Motor neuron (in vitro differentiated cells): Measurements from ENCODE around the gene CD74. TPM values are rescaled to one million over a fixed set of nuclear protein-coding genes. Genes with fewer than 3 reads are reported as not detected.
A peak's percentile ranks its signal among the peaks of the same experiment; 100 is the strongest.

ENCODE experiments used
- ATAC-seq, 8 experiments: fragments of 200-7000 bp; cut with Tn5 transposase; replicated peaks in 6 of 8; 2 replicates each; pipeline ENCODE4 v1.8.0; 2021; ENCODE audit warnings: mild to moderate bottlenecking in 8 of 8, moderate library complexity in 8 of 8
- H3K27ac ChIP-seq, 2 donors: fragments of 250-450 bp; sonication (Bioruptor Pico); 2 replicates each; pipeline ENCODE4 v1.9.0; 2021; ENCODE audit warnings: antibody characterized with exemption in 2 of 2, mild to moderate bottlenecking in 2 of 2, moderate library complexity in 1 of 2
- H3K4me1 ChIP-seq, 2 donors: fragments of 250-450 bp; sonication (Bioruptor Pico); replicated peaks in 1 of 2; 2 replicates each; pipeline ENCODE4 v1.6.1; 2021; ENCODE audit warnings: antibody characterized with exemption in 2 of 2, mild to moderate bottlenecking in 2 of 2, moderate library complexity in 1 of 2
- H3K4me3 ChIP-seq, 5 donors: fragments of 250-450 bp; sonication (Bioruptor Pico); 2 replicates each; pipeline ENCODE4 v1.9.0; 2021; ENCODE audit warnings: antibody characterized with exemption in 5 of 5, mild to moderate bottlenecking in 5 of 5, moderate library complexity in 4 of 5
- WGBS, 10 experiments: fragments of 450-650 bp; shearing (Covaris generic); methylation state at CpG; one replicate each; pipeline ENCODE4 v1.0.0; 2022; 5-methylcytosine and 5-hydroxymethylcytosine counted together
- in situ Hi-C, 9 experiments: fragments of 400-800 bp; cut with MboI; loops; one replicate each; pipeline ENCODE4 v1.15.0; 2021; ENCODE audit warnings: low sequenced_read_pairs in 9 of 9, low pct_unique_long_range_greater_than_20kb in 2 of 9; ENCODE audit not compliant: unreplicated experiment in 9 of 9
- total RNA-seq, 8 experiments: library from RNA; unstranded; fragments of 300-600 nt; gene quantifications; 2 replicates each; pipeline versions ENCODE4 v1.2.3 to v1.2.4, GENCODE V29; 2022

CD74 gene
- total RNA-seq, 8 experiments from 2014 or later, result 0.36 to 3.3 (median 1.7) TPM; not detected in 1

DNA sequence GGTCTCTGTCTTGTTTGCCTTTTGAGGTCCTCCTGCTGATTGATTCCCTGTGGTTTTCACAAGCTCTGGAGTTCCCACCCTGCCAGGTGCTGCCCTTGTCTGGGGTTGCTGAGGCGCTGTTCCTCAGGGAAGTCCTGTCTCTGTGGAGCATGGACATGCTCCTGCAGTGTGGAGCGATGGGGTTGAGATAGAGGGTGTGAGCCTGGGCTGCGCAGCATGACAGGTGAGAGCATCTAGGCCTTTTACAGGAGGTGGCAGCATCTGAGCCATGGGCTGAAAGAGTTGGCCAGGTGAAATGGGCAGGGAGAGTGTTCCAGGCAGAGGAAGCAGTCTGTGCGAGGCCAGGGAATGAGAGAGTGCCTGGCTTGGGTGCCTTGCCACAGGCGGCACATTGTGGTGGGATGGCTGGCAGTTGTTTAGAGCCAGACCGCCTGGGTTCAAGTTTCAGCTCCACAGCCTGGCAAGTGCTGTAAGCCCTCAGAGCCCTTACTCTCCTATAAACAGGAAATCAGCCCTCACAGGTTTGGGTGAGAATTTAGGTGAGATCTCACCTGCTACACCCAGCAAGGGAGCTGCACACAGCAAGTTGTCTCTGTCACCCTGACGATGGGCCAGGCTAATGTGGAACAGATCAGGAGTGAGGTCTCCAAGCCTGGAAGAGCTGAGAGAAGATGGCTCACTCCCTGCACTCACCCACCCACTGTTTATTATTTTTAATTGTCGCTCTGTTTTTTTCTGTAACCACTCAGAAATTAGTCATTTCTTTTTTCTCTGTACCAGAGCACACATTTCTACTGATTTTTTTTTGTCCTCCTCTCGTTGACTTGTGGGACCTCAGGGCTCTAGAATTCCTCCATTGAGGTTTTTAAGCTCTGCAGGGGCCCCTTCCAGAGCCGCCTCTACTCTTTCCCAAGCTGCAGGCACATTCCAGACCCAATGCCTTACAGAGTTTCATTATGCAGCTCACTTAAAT is 35.6 kb downstream of the CD74 start:
- Histone ChIP-seq H3K4me1 (no peaks in the 10 kb centered on the region), H3K4me3 (no peak overlapping the region), H3K27ac (no peak overlapping the region)
- ATAC-seq, result no peak
- 43 to 100% (median 86%) methylated on average over 1 to 5 of the region's 10 CpGs for WGBS, 10 experiments
- in situ Hi-C loops, result no loop called here

DNA sequence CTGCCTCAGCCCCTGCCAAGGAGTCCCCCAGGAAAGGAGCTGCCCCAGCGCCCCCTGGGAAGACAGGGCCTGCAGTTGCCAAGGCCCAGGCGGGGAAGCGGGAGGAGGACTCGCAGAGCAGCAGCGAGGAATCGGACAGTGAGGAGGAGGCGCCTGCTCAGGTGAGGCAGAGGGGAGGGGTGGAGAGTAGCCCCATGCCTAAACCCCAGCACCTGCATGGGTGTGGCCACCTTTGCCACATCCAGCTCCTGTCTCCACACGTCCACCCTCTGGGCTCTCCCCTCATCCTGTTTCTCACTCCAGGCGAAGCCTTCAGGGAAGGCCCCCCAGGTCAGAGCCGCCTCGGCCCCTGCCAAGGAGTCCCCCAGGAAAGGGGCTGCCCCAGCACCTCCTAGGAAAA is 38.1 kb downstream of the CD74 start:
- no peak overlapping the region for H3K27ac ChIP-seq
- ATAC-seq, result no peak
- in situ Hi-C loops, result loop anchor here in 1 of 9 experiments (25.0 kb wide), 1 partner anchor 112 kb away; no protein-coding TSS in a partner anchor
- H3K4me3 ChIP-seq, result no peak overlapping the region
- H3K4me1 ChIP-seq, result no peaks in the 10 kb centered on the region
- WGBS, 10 experiments, result 80 to 100% methylated on average over 1 to 2 of the region's 11 CpGs; no CpG with 5 or more reads in 8 of the 10 experiments

GRCh38 chr5:150372639-150373038 is 40.1 kb downstream of the CD74 start:
- ATAC-seq, result no peak
- H3K27ac ChIP-seq, result no peak overlapping the region
- 94 to 100% (median 100%) methylated on average over 1 to 3 of the region's 6 CpGs; no CpG with 5 or more reads in 4 of the 10 experiments for WGBS, 10 experiments
- H3K4me3 ChIP-seq, result no peak overlapping the region
- in situ Hi-C loops, result loop anchor here in 1 of 9 experiments (25.0 kb wide), 1 partner anchor 110 kb away; no protein-coding TSS in a partner anchor
- H3K4me1 ChIP-seq, result no peaks in the 10 kb centered on the region

- 0 to 100% (median 83%) methylated on average over 1 to 2 of the region's 4 CpGs; no CpG with 5 or more reads in 4 of the 10 experiments for WGBS, 10 experiments
- Histone ChIP-seq H3K4me3 (no peak overlapping the region), H3K4me1 (no peaks in the 10 kb centered on the region), H3K27ac (no peak overlapping the region)
- ATAC-seq, result no peak
- in situ Hi-C loops, result loop anchor here in 1 of 9 experiments (25.0 kb wide), 1 partner anchor 106 kb away; no protein-coding TSS in a partner anchor
Measured at GRCh38 chr5:150368526-150368925, 44.2 kb downstream of the CD74 start.

GRCh38 chr5:150364004-150364403 is 48.7 kb downstream of the CD74 start:
- Histone ChIP-seq H3K4me1 (no peaks in the 10 kb centered on the region), H3K4me3 (no peak overlapping the region), H3K27ac (no peak overlapping the region)
- no peak for ATAC-seq
- WGBS, 10 experiments, result 80 to 100% (median 95%) methylated on average over 2 to 7 of the region's 9 CpGs; no CpG with 5 or more reads in 3 of the 10 experiments
- in situ Hi-C loops, result loop anchor here in 1 of 9 experiments (25.0 kb wide), 1 partner anchor 102 kb away; no protein-coding TSS in a partner anchor

GRCh38 chr5:150363185-150363584 is 49.5 kb downstream of the CD74 start:
- Histone ChIP-seq H3K4me3 (no peak overlapping the region), H3K4me1 (peaks cover 5 to 7% of the 10 kb centered on the region in 2 donors), H3K27ac (no peak overlapping the region)
- in situ Hi-C loops, result loop anchor here in 1 of 9 experiments (25.0 kb wide), 1 partner anchor 101 kb away; no protein-coding TSS in a partner anchor
- 71 to 100% (median 100%) methylated on average over 1 to 2 of the region's 2 CpGs; no CpG with 5 or more reads in 5 of the 10 experiments for WGBS, 10 experiments
- ATAC-seq, result no peak

DNA sequence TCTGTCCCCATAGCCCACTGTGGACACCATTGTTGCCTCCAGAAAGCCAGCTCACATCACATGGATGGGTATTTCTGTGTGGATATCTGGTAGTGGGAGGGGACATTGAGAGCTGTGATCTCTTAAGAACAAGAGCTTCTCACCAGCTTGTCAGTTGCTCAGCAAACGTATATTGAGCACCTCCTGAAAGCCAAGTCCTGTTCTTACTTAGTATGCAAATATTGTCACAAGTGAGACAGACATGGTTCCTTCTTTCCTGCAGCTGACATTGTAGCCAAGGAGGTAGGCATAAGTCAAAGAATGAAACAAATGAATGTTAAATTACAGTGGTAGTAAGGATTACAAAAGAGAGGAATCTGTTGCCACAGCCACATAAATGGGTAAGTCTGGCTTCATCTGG is 51.4 kb downstream of the CD74 start:
- ATAC-seq, result no peak
- Histone ChIP-seq H3K4me1 (peaks cover 12 to 13% of the 10 kb centered on the region in 2 donors), H3K27ac (no peak overlapping the region), H3K4me3 (no peak overlapping the region)
- 100% methylated on average over 1 of the region's 1 CpG; no CpG with 5 or more reads in 5 of the 10 experiments for WGBS, 10 experiments
- in situ Hi-C loops, result loop anchor here in 1 of 9 experiments (25.0 kb wide), 1 partner anchor 99 kb away; no protein-coding TSS in a partner anchor

- in situ Hi-C loops, result loop anchor here in 1 of 9 experiments (25.0 kb wide), 1 partner anchor 96 kb away; no protein-coding TSS in a partner anchor
- ATAC-seq, result peak in 1 of 8 experiments; percentile 4
- Histone ChIP-seq H3K27ac (no peak overlapping the region), H3K4me1 (peaks cover 12 to 13% of the 10 kb centered on the region in 2 donors), H3K4me3 (peak overlapping the region; percentile 51 to 76 (median 75))
- WGBS, 10 experiments, result 13 to 80% (median 46%) methylated on average over 4 to 17 of the region's 23 CpGs; no CpG with 5 or more reads in 2 of the 10 experiments
Measured at GRCh38 chr5:150358261-150359095, 54.2 kb downstream of the CD74 start.

- Histone ChIP-seq H3K4me3 (peak within 1 kb of the TSS; percentile 51 to 76 (median 75)), H3K27ac (no peak within 1 kb of the TSS), H3K4me1 (peaks cover 12 to 13% of the 10 kb centered on the region in 2 donors)
- ATAC-seq, result peak; percentile 94 to 99 (median 98)
- whole genome bisulfite sequencing, 10 experiments, result 0 to 40% (median 0%) methylated on average over 1 to 13 of the region's 90 CpGs; no CpG with 5 or more reads in 1 of the 10 experiments
- in situ Hi-C loops, result loop anchor here in 1 of 9 experiments (25.0 kb wide), 1 partner anchor 95 kb away; no protein-coding TSS in a partner anchor
Measured at GRCh38 chr5:150357326-150358260, 55.1 kb downstream of the CD74 start, which contains the start of gene TCOF1. Gene TCOF1, plus strand, starts transcription at chr5:150357697. Its CDS starts 50 bp downstream, at chr5:150357747.

- 0 to 100% (median 69%) methylated on average over 1 to 9 of the region's 10 CpGs; no CpG with 5 or more reads in 1 of the 10 experiments for WGBS, 10 experiments
- Histone ChIP-seq H3K4me1 (peaks cover 12 to 13% of the 10 kb centered on the region in 2 donors), H3K27ac (no peak overlapping the region), H3K4me3 (peak overlapping the region; percentile 51 to 76 (median 75))
- ATAC-seq, result peak in 1 of 8 experiments; percentile 1
- in situ Hi-C loops, result loop anchor here in 1 of 9 experiments (25.0 kb wide), 1 partner anchor 94 kb away; no protein-coding TSS in a partner anchor
Measured at GRCh38 chr5:150356575-150357294, 56.0 kb downstream of the CD74 start.

DNA sequence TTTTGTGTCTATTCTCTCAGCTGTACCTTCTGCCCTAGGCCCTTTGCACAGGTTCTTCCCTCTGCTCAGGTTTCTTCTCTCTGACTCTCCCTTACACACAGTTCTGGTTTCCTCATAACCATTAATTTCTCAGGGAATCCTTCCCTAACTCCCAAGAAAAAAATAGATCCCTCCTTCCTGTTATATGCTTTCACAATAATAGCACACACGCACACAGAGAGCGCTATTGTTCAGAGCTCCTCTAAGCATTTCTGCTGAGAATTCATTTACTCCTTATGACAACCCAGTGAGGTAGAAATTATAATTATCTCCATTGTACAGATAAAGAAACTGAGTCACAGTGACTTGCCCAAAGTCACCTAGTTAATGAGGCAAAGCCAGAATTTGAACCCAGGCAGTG is 56.9 kb downstream of the CD74 start:
- in situ Hi-C loops, result loop anchor here in 1 of 9 experiments (25.0 kb wide), 1 partner anchor 93 kb away; no protein-coding TSS in a partner anchor
- H3K27ac ChIP-seq, result no peak overlapping the region
- H3K4me1 ChIP-seq, result peaks cover 12 to 13% of the 10 kb centered on the region in 2 donors
- no peak for ATAC-seq
- 84 to 100% (median 92%) methylated on average over 2 of the region's 2 CpGs; no CpG with 5 or more reads in 3 of the 10 experiments for WGBS, 10 experiments
- no peak overlapping the region for H3K4me3 ChIP-seq
